ENCODE results near the gene ANKRD30A. TPM values are rescaled to one million over a fixed set of nuclear protein-coding genes. Genes with fewer than 3 reads are reported as not detected.

The ANKRD30A gene

Small RNAs within 50 kb of the gene (small RNA-seq; reads per million reads assigned to genes)
- not detected for gene RF00019 (ENCODE audit: low read depth)
- not detected for gene RN7SL314P (ENCODE audit: low read depth)
- gene RNU6-811P (ENCODE audit: low read depth): not detected
